ENCODE data around the gene SEC61A2. TPM values are rescaled to one million over a fixed set of nuclear protein-coding genes. Genes with fewer than 3 reads are reported as not detected.

The SEC61A2 gene
- total and polyA plus RNA-seq, 2 donors (not counting 3 experiments of a cell fraction or from before 2014, with no cell fraction given) = 7.3 to 7.5 TPM

DNA sequence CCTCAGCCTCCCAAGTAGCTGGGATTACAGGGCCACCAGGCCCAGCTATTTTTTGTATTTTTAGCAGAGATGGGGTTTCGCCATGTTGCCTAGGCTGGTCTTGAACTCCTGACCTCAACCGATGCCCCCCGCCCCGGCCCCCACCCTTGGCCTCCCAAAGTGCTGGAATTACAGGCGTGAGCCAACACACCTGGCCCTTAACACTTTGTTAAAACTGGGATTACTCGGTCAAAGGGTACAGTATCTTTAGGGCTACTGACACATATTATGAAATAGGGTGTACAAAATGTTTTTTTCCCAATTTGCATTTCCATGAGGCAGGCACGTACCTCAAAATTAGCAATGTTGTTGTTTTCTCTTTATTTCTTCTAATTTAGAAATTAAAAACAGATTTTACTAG, 54.7 kb downstream of the SEC61A2 start:
- no peaks in the 10 kb centered on the region for H3K9me1 ChIP-seq (replicated peaks; ENCODE audit: control insufficient read depth, extremely low read depth, insufficient read depth, low read length)
- dilution Hi-C loops (cut with MboI; ENCODE audit: extremely low pct_ligation_motif_present, low sequenced_read_pairs) = no loop called here
- no peak overlapping the region for H3K4me3 ChIP-seq (replicated peaks in 1 of 3; ENCODE audit: insufficient read depth in 1 of 3, low read depth in 1 of 3, low read length in 3 of 3)
- H3K27me3 ChIP-seq (ENCODE audit: control insufficient read depth in 2 of 2, insufficient read depth in 2 of 2, low read length in 2 of 2) = no peaks in the 10 kb centered on the region
- ChIA-PET CTCF (no interaction called here), POLR2A (no interaction called here)
- no peak for DNase-seq (ENCODE audit: low read depth, low spot score)
- no peak for TF ChIP-seq GATA2 (IDR thresholded peaks at IDR 0.05; ENCODE audit: insufficient read depth, insufficient read length, low read depth, low read length)
- TF ChIP-seq POLR2AphosphoS5 (IDR thresholded peaks at IDR 0.05; ENCODE audit: insufficient read depth, low read depth, low read length) = no peak
- TF ChIP-seq POLR2A (IDR thresholded peaks at IDR 0.05; ENCODE audit: low read depth, low read length) = no peak
- no peak for TF ChIP-seq JUN (IDR thresholded peaks at IDR 0.05; ENCODE audit: borderline replicate concordance, insufficient read depth, insufficient read length, low read depth)
- TF ChIP-seq FOS (IDR thresholded peaks at IDR 0.05; ENCODE audit: borderline replicate concordance, insufficient read depth, low read length) = no peak
- TF ChIP-seq, protein P1, sequence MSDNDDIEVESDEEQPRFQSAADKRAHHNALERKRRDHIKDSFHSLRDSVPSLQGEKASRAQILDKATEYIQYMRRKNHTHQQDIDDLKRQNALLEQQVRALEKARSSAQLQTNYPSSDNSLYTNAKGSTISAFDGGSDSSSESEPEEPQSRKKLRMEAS (IDR thresholded peaks at IDR 0.05; ENCODE audit: insufficient read depth, insufficient read length) = no peak
- no peak for TF ChIP-seq EZH2 (IDR thresholded peaks at IDR 0.05; ENCODE audit: borderline replicate concordance, low read depth, low read length, severe bottlenecking)
- no peak for TF ChIP-seq CTCF (IDR thresholded peaks at IDR 0.05; ENCODE audit: extremely low read depth in 1 of 2, insufficient read depth in 1 of 2, low read depth in 1 of 2, low read length in 2 of 2)
- TF ChIP-seq MYC (IDR thresholded peaks at IDR 0.05; ENCODE audit: low read depth, low read length) = no peak
- intact Hi-C loops (cut with micrococcal nuclease) = no loop called here
- H4K20me1 ChIP-seq (replicated peaks; ENCODE audit: control insufficient read depth, extremely low read depth, insufficient read depth, low read length) = no peaks in the 10 kb centered on the region
- peaks cover 14% of the 10 kb centered on the region for H3K4me1 ChIP-seq (ENCODE audit: control insufficient read depth, extremely low read depth, insufficient read depth, low read length)
- H2AFZ ChIP-seq (ENCODE audit: low read depth, low read length) = no peak overlapping the region
- no peak for FAIRE-seq
- peaks cover 10% of the 10 kb centered on the region for H3K79me2 ChIP-seq (ENCODE audit: control insufficient read depth, insufficient read depth, low read length)
- peaks cover 0 to 16% of the 10 kb centered on the region in 2 experiments for H3K36me3 ChIP-seq (ENCODE audit: control insufficient read depth in 2 of 2, extremely low read depth in 1 of 2, insufficient read depth in 2 of 2, low read length in 2 of 2)
- H3K9me3 ChIP-seq (replicated peaks; ENCODE audit: control insufficient read depth, insufficient read depth, low read length) = no peaks in the 10 kb centered on the region
- H3K4me2 ChIP-seq (ENCODE audit: insufficient read depth, low read length) = no peak overlapping the region
- H3K27ac ChIP-seq (ENCODE audit: insufficient read depth, low read depth, low read length) = no peak overlapping the region
- no peak overlapping the region for H3K9ac ChIP-seq (replicated peaks; ENCODE audit: extremely low read depth, insufficient read depth, low read length)
- BruUV-seq (replicated peaks) = no TSS peak

Data from endothelial cell of umbilical vein (primary cell).